GM12864 (cell line): ENCODE measurements around the gene PCSK4.
A peak's percentile ranks its signal among the peaks of the same experiment; 100 is the strongest.
"Not testable (repeated sequence)": the region's sequence is repeated elsewhere in the genome, so short reads cannot be mapped to it uniquely, and the experiment has no call there.

ENCODE experiments used
- DNase-seq: peaks from one replicate; pipeline ENCODE4 v3.0.0-alpha.2; 2011; ENCODE audit warnings: low read depth
- H3K4me3 ChIP-seq: 2 replicates; pipeline ENCODE4 v1.5.1; 2011; ENCODE audit warnings: mild to moderate bottlenecking, low read depth, low read length, control low read depth
- TF ChIP-seq, protein P1 (sequence below): IDR thresholded peaks from 2 replicates; pipeline ENCODE4 v1.5.1; 2011; ENCODE audit warnings: low read depth, mild to moderate bottlenecking, moderate library complexity, low read length, control low read depth, inconsistent platforms; ENCODE audit errors: missing control alignments

Gene PCSK4

GRCh38 chr19:1520203-1520780, 30.1 kb upstream of the PCSK4 start:
- TF ChIP-seq, protein P1, sequence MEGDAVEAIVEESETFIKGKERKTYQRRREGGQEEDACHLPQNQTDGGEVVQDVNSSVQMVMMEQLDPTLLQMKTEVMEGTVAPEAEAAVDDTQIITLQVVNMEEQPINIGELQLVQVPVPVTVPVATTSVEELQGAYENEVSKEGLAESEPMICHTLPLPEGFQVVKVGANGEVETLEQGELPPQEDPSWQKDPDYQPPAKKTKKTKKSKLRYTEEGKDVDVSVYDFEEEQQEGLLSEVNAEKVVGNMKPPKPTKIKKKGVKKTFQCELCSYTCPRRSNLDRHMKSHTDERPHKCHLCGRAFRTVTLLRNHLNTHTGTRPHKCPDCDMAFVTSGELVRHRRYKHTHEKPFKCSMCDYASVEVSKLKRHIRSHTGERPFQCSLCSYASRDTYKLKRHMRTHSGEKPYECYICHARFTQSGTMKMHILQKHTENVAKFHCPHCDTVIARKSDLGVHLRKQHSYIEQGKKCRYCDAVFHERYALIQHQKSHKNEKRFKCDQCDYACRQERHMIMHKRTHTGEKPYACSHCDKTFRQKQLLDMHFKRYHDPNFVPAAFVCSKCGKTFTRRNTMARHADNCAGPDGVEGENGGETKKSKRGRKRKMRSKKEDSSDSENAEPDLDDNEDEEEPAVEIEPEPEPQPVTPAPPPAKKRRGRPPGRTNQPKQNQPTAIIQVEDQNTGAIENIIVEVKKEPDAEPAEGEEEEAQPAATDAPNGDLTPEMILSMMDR: no peak
- H3K4me3 ChIP-seq: no peak overlapping the region
- no peak for DNase-seq

GRCh38 chr19:1519802-1520201, 29.7 kb upstream of the PCSK4 start:
- not testable (repeated sequence) for H3K4me3 ChIP-seq, DNase-seq

- DNase-seq: no peak
- H3K4me3 ChIP-seq: no peak overlapping the region
- TF ChIP-seq, protein P1: no peak
These were observed 28.3 kb upstream of the PCSK4 start for GRCh38 chr19:1518471-1518870.

GRCh38 chr19:1516395-1516753, 26.2 kb upstream of the PCSK4 start:
- TF ChIP-seq, protein P1: no peak
- no peak overlapping the region for H3K4me3 ChIP-seq
- DNase-seq: no peak

DNA sequence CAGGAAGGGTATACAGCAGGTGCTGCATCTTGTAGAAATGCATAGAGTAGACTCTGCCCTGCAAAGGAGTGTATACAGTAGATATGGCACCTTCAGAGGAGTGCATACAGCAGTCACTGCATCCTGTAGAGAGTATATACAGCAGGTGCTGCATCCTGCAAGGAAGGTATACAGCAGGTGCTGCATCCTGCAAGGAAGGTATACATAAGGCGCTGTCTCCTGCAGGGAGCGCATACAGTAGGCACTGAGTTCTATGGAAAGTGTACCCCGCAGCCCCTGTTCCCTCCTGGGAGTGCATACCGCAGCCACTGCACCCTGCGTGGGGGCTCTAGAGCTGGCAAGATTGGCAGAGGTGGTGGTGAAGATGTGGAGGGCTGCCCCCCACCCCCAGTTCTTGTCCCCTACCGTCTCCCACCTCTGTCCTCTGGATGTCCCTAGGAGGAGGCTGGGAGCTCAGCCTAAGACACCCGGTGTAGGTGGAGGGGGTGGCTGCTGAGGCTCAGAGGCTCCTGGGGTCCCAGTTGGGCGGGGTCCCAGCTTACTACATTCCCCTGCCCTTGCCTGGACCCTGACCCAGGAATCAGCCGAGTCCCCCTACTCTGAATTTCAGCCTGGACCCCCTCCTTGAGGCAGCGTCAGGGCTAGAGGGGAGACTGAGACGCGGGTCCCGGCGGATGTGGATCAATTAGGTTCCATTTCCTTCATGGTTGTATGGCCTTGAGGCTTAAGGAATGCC, 25.0 kb upstream of the PCSK4 start:
- TF ChIP-seq, protein P1: no peak
- no peak for DNase-seq
- H3K4me3 ChIP-seq: no peak overlapping the region

GRCh38 chr19:1514295-1514661, 24.1 kb upstream of the PCSK4 start:
- no peak for DNase-seq
- H3K4me3 ChIP-seq: no peak overlapping the region
- TF ChIP-seq, protein P1: no peak

DNA sequence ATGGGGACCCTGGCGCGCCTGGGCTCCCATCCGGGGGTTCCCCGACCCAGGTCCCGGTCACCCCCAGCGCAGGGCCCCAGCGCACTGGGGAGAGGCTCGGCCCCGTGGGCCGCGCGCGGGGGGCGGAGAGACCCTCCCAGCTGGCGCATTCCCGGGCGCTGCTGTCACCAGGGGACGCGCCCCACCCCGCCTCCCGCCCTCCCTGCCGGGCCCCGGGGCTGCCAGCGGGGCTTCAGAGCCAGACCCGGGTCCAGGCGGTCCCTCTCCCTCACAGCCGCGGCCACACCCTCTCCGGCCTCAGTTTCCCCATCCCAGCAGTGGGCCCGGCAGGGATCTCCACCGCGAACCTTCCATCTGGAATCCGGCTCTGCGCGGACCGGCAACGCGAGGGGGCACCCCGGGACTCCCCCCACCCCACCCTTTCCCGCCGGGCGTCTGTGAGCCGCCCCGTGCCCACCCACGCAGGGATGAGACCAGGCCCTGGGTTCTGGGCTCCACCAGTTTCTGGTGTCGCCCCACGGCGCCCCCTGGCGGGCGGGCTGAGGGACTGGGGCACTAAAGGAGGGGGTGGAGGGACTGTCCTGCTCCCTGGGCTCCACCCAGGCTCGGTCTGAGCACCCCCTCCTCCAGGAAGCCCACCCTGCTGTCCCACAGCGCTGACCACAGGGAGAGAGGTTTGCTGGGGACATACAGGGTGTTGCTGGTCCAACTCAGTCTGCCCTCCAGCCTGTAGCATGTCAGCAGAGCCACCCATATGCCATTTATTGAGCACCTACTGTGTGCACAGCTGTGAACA, 23.5 kb upstream of the PCSK4 start:
- TF ChIP-seq, protein P1: peak; percentile 72
- no peak for DNase-seq
- 0 out of 2 replicates have a peak overlapping the region, but pooled peaks have one; percentile 27 for H3K4me3 ChIP-seq
